HepG2 (cell line): ENCODE data around the gene FNDC4.

Experiments used
- CBX5 ChIP-seq: sonication (generic); formaldehyde crosslinking; IDR thresholded peaks from 2 replicates; pipeline ENCODE4 v1.4.0; 2020; ENCODE audit warnings: missing genetic modification reagents, borderline replicate concordance
- JUND ChIP-seq: sonication (generic); formaldehyde crosslinking; IDR thresholded peaks from 2 replicates; pipeline ENCODE4 v1.8.0; 2022; ENCODE audit warnings: mild to moderate bottlenecking, missing genetic modification reagents
- KDM1A ChIP-seq: IDR thresholded peaks from 2 replicates; pipeline ENCODE4 v1.6.1; 2016; ENCODE audit warnings: missing compliant biosample characterization
- MAX ChIP-seq: IDR thresholded peaks from 2 replicates; pipeline ENCODE4 v1.6.1; 2012; ENCODE audit warnings: inconsistent platforms
- PHB2 ChIP-seq: fragments of 450-650 bp; IDR thresholded peaks from 2 replicates; pipeline ENCODE4 v1.6.1; 2018; ENCODE audit not compliant: partially characterized antibody
- PLRG1 ChIP-seq: fragments of 450-650 bp; conservative IDR thresholded peaks from 2 replicates; pipeline ENCODE4 v1.6.1; 2016
- POLR2A ChIP-seq, 2 experiments: IDR thresholded peaks; 2 replicates each; pipeline ENCODE4 v1.6.1; 2011; ENCODE audit warnings: low read depth in 2 of 2, low read length in 2 of 2, mild to moderate bottlenecking in 1 of 2, moderate library complexity in 1 of 2; ENCODE audit not compliant: insufficient read depth in 1 of 2
- RFXANK ChIP-seq: IDR thresholded peaks from 2 replicates; pipeline ENCODE4 v1.6.1; 2016
- SP1 ChIP-seq, 2 experiments: fragments of 450-650 bp in 1 of 2; sonication (generic) in 1 of 2; formaldehyde crosslinking in 1 of 2; IDR thresholded peaks; 2 replicates each; pipeline versions ENCODE4 v1.4.0 to v1.6.1; 2016 to 2020; ENCODE audit warnings: missing genetic modification reagents in 1 of 2
- TOPORS ChIP-seq: sonication (generic); formaldehyde crosslinking; IDR thresholded peaks from 2 replicates; pipeline ENCODE4 v1.8.0; 2023; ENCODE audit warnings: mild to moderate bottlenecking, missing genetic modification reagents
- ZNF879 ChIP-seq: sonication (generic); formaldehyde crosslinking; IDR thresholded peaks from 2 replicates; pipeline ENCODE4 v1.8.1; 2023; ENCODE audit warnings: missing genetic modification reagents
- TF ChIP-seq, protein P1 (sequence below): sonication (generic); formaldehyde crosslinking; IDR thresholded peaks from 2 replicates; pipeline ENCODE4 v1.4.0; 2020; ENCODE audit warnings: mild to moderate bottlenecking, missing genetic modification reagents

- TF ChIP-seq POLR2A (IDR thresholded peaks at IDR 0.05; ENCODE audit: insufficient read depth in 1 of 2, low read depth in 2 of 2, low read length in 2 of 2) = no peak
- no peak for TF ChIP-seq SP1 (IDR thresholded peaks at IDR 0.05)
- TF ChIP-seq SP1 (CRISPR knock-in tag; IDR thresholded peaks at IDR 0.05) = no peak
- no peak for TF ChIP-seq RFXANK (CRISPR knock-in tag)
- no peak for TF ChIP-seq MAX
- TF ChIP-seq, protein P1, sequence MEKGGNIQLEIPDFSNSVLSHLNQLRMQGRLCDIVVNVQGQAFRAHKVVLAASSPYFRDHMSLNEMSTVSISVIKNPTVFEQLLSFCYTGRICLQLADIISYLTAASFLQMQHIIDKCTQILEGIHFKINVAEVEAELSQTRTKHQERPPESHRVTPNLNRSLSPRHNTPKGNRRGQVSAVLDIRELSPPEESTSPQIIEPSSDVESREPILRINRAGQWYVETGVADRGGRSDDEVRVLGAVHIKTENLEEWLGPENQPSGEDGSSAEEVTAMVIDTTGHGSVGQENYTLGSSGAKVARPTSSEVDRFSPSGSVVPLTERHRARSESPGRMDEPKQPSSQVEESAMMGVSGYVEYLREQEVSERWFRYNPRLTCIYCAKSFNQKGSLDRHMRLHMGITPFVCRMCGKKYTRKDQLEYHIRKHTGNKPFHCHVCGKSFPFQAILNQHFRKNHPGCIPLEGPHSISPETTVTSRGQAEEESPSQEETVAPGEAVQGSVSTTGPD (CRISPR knock-in tag) = no peak
- no peak for TF ChIP-seq TOPORS (CRISPR knock-in tag)
- no peak for TF ChIP-seq ZNF879 (CRISPR knock-in tag)
- no peak for TF ChIP-seq PLRG1
- TF ChIP-seq KDM1A = no peak
- TF ChIP-seq PHB2 = no peak
- TF ChIP-seq JUND (CRISPR knock-in tag) = no peak
- TF ChIP-seq CBX5 (CRISPR knock-in tag) = no peak
Observed at GRCh38 chr2:27471961-27472360, 23.0 kb downstream of the FNDC4 start.
